ENCODE data around the gene NOL4L. TPM values are rescaled to one million over a fixed set of nuclear protein-coding genes. Genes with fewer than 3 reads are reported as not detected.

NOL4L gene
- total RNA-seq, 1 donor from 2014 or later, result 30.5 TPM

GRCh38 chr20:32484225-32484957 is 100.7 kb downstream of the NOL4L start:
- Mint-ChIP-seq H3K4me1 (ENCODE audit: unreplicated experiment) (peaks cover 31% of the 10 kb centered on the region), H3K36me3 (ENCODE audit: unreplicated experiment) (peaks cover 4% of the 10 kb centered on the region), H3K27ac (ENCODE audit: unreplicated experiment) (peak overlapping the region; percentile 94), H3K9me3 (ENCODE audit: unreplicated experiment) (no peaks in the 10 kb centered on the region), H3K27me3 (ENCODE audit: unreplicated experiment) (no peaks in the 10 kb centered on the region), H3K4me3 (ENCODE audit: unreplicated experiment) (peak overlapping the region; percentile 83)
- TF ChIP-seq CTCF (IDR thresholded peaks at IDR 0.05), result no peak
- DNase-seq (ENCODE audit: extremely low spot score, unreplicated experiment), result peak; percentile 89

GRCh38 chr20:32483351-32484224 is 101.5 kb downstream of the NOL4L start:
- Mint-ChIP-seq H3K4me1 (ENCODE audit: unreplicated experiment) (peaks cover 35% of the 10 kb centered on the region), H3K27me3 (ENCODE audit: unreplicated experiment) (no peaks in the 10 kb centered on the region), H3K9me3 (ENCODE audit: unreplicated experiment) (no peaks in the 10 kb centered on the region), H3K36me3 (ENCODE audit: unreplicated experiment) (peaks cover 4% of the 10 kb centered on the region), H3K27ac (ENCODE audit: unreplicated experiment) (peak overlapping the region; percentile 64), H3K4me3 (ENCODE audit: unreplicated experiment) (peak overlapping the region; percentile 78)
- TF ChIP-seq CTCF (IDR thresholded peaks at IDR 0.05), result no peak
- peak; percentile 94 for DNase-seq (ENCODE audit: extremely low spot score, unreplicated experiment)

GRCh38 chr20:32482442-32483261 is 102.5 kb downstream of the NOL4L start:
- TF ChIP-seq CTCF (IDR thresholded peaks at IDR 0.05), result no peak
- no peak for DNase-seq (ENCODE audit: extremely low spot score, unreplicated experiment)
- H3K27me3 Mint-ChIP-seq (ENCODE audit: unreplicated experiment), result no peaks in the 10 kb centered on the region
- H3K36me3 Mint-ChIP-seq (ENCODE audit: unreplicated experiment), result peaks cover 4% of the 10 kb centered on the region
- no peaks in the 10 kb centered on the region for H3K9me3 Mint-ChIP-seq (ENCODE audit: unreplicated experiment)
- H3K4me3 Mint-ChIP-seq (ENCODE audit: unreplicated experiment), result peak overlapping the region; percentile 84
- peaks cover 41% of the 10 kb centered on the region for H3K4me1 Mint-ChIP-seq (ENCODE audit: unreplicated experiment)
- peak overlapping the region; percentile 66 for H3K27ac Mint-ChIP-seq (ENCODE audit: unreplicated experiment)

- Mint-ChIP-seq H3K4me1 (ENCODE audit: unreplicated experiment) (peaks cover 47% of the 10 kb centered on the region), H3K27ac (ENCODE audit: unreplicated experiment) (peak overlapping the region; percentile 31)
Measured at GRCh38 chr20:32482143-32482441, 103.0 kb downstream of the NOL4L start.

More at GRCh38 chr20:32482143-32482441, 103.0 kb downstream of the NOL4L start:
- H3K27me3 Mint-ChIP-seq (ENCODE audit: unreplicated experiment), result no peaks in the 10 kb centered on the region
- H3K36me3 Mint-ChIP-seq (ENCODE audit: unreplicated experiment), result peaks cover 4% of the 10 kb centered on the region
- H3K9me3 Mint-ChIP-seq (ENCODE audit: unreplicated experiment), result no peaks in the 10 kb centered on the region
- DNase-seq (ENCODE audit: extremely low spot score, unreplicated experiment), result no peak
- peak overlapping the region; percentile 84 for H3K4me3 Mint-ChIP-seq (ENCODE audit: unreplicated experiment)
- TF ChIP-seq CTCF (IDR thresholded peaks at IDR 0.05), result no peak
